Mesendoderm (in vitro differentiated cells): Measurements from ENCODE around the gene SYTL3.

ENCODE experiments used
- DNase-seq: peaks from one replicate; pipeline ENCODE4 v3.0.0; 2013
- H2AK5ac ChIP-seq: 2 replicates; pipeline ENCODE4 v1.6.1; 2013; ENCODE audit warnings: low read length, inconsistent platforms
- H2BK120ac ChIP-seq: 2 replicates; pipeline ENCODE4 v1.6.1; 2013; ENCODE audit warnings: low read depth, mild to moderate bottlenecking, low read length, moderate library complexity, mixed read lengths
- H2BK15ac ChIP-seq: replicated peaks from 2 replicates; pipeline ENCODE4 v1.6.1; 2013; ENCODE audit warnings: low read depth, mild to moderate bottlenecking, moderate library complexity
- H2BK5ac ChIP-seq: 2 replicates; pipeline ENCODE4 v1.6.1; 2013; ENCODE audit warnings: low read length, inconsistent platforms
- H3K18ac ChIP-seq: 2 replicates; pipeline ENCODE4 v1.6.1; 2013; ENCODE audit warnings: mild to moderate bottlenecking, low read length, mixed read lengths
- H3K23ac ChIP-seq: one replicate; pipeline ENCODE4 v1.6.1; 2013; ENCODE audit warnings: low read length
- H3K27ac ChIP-seq: 2 replicates; pipeline ENCODE4 v1.5.1; 2013; ENCODE audit warnings: low read depth, mild to moderate bottlenecking, inconsistent platforms, low read length, moderate library complexity
- H3K27me3 ChIP-seq: 2 replicates; pipeline ENCODE4 v1.6.1; 2013; ENCODE audit warnings: low read length, control low read depth, mild to moderate bottlenecking, inconsistent platforms; ENCODE audit not compliant: insufficient read depth, poor library complexity
- H3K36me3 ChIP-seq: 2 replicates; pipeline ENCODE4 v1.6.1; 2013; ENCODE audit warnings: low read length, inconsistent platforms; ENCODE audit not compliant: control insufficient read depth, insufficient read depth
- H3K4ac ChIP-seq: one replicate; pipeline ENCODE4 v1.6.1; 2013; ENCODE audit warnings: low read depth, mild to moderate bottlenecking, low read length, moderate library complexity
- H3K4me1 ChIP-seq: 2 replicates; pipeline ENCODE4 v1.6.1; 2013; ENCODE audit warnings: low read depth, low read length, inconsistent platforms; ENCODE audit not compliant: control insufficient read depth
- H3K4me2 ChIP-seq: 2 replicates; pipeline ENCODE4 v1.6.1; 2013; ENCODE audit warnings: low read length
- H3K4me3 ChIP-seq: 2 replicates; pipeline ENCODE4 v1.5.1; 2013; ENCODE audit warnings: mild to moderate bottlenecking, low read length
- H3K56ac ChIP-seq: one replicate; pipeline ENCODE4 v1.6.1; 2013; ENCODE audit warnings: low read length
- H3K79me1 ChIP-seq: 2 replicates; pipeline ENCODE4 v1.6.1; 2013; ENCODE audit warnings: low read length, inconsistent platforms
- H3K79me2 ChIP-seq: 2 replicates; pipeline ENCODE4 v1.6.1; 2013; ENCODE audit warnings: mild to moderate bottlenecking, low read length; ENCODE audit not compliant: control insufficient read depth, insufficient read depth
- H3K9ac ChIP-seq: 2 replicates; pipeline ENCODE4 v1.6.1; 2013; ENCODE audit warnings: low read length, inconsistent platforms
- H4K5ac ChIP-seq: one replicate; pipeline ENCODE4 v1.6.1; 2013; ENCODE audit warnings: low read length
- H4K8ac ChIP-seq: one replicate; pipeline ENCODE4 v1.6.1; 2013; ENCODE audit warnings: low read depth, mild to moderate bottlenecking, control low read depth, low read length, moderate library complexity
- WGBS: extraction: QIAGEN DNeasy Blood & Tissue Kit; methylation state at CpG from one replicate; pipeline ENCODE4 v1.1.7; 2013; ENCODE audit warnings: low lambda C conversion rate, missing lambda C conversion rate; ENCODE audit not compliant: insufficient coverage; ENCODE audit errors: extremely low coverage; 5-methylcytosine and 5-hydroxymethylcytosine counted together

SYTL3 gene

DNA sequence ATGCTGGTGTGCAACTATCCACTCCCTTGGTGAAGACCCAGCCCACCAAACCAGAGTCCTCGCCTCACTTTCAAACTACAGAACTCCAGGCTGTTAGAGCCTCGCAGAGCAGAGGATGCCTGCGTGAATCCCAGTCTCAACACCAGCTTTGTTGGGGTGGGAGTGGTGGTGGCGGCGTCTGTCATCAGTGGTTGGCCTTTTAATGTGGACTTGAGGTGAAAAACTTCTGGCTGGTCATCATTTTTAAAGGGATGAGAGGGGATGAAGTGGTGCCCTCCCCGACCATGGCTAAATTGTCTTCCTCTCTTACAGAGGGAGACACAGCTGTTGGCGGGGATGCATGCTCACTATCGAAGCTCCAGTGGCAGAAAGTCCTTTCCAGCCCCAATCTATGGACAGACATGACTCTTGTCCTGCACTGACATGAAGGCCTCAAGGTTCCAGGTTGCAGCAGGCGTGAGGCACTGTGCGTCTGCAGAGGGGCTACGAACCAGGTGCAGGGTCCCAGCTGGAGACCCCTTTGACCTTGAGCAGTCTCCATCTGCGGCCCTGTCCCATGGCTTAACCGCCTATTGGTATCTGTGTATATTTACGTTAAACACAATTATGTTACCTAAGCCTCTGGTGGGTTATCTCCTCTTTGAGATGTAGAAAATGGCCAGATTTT lies 114.5 kb downstream of the SYTL3 start:
- Histone ChIP-seq H3K4me1 (no peaks in the 10 kb centered on the region), H3K79me1 (no peaks in the 10 kb centered on the region), H4K5ac (no peak overlapping the region), H3K27ac (no peak overlapping the region), H3K56ac (no peak overlapping the region), H3K36me3 (peaks cover 12% of the 10 kb centered on the region), H2AK5ac (no peak overlapping the region), H3K23ac (no peak overlapping the region), H2BK120ac (no peak overlapping the region), H3K79me2 (no peaks in the 10 kb centered on the region), H2BK15ac (no peak overlapping the region), H4K8ac (no peak overlapping the region), H3K9ac (no peak overlapping the region), H3K27me3 (no peaks in the 10 kb centered on the region), H3K4ac (no peak overlapping the region), H3K4me3 (no peak overlapping the region), H3K4me2 (no peak overlapping the region), H3K18ac (no peak overlapping the region), H2BK5ac (no peak overlapping the region)
- WGBS, result no CpG with 5 or more reads among the region's 14 CpGs
- DNase-seq, result no peak

DNA sequence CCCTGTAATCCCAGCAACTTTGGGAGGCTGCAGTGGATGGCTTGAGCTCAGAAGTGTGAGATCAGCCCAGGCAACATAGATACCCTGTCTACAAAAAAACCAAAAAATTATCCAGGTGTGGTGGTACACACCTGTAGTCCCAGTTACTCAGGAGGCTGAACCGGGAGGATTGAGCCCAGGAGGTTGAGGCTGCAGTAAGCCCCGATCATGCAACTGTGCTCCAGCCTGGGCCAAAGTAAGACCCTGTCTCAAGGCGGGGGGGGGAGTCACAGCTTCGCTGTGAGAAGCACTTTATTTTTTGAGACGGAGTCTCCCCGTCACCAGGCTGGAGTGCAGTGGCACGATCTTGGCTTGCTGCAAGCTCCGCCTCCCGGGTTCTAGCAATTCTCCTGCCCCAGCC lies 115.1 kb downstream of the SYTL3 start:
- Histone ChIP-seq H3K4ac (no peak overlapping the region), H2BK15ac (no peak overlapping the region), H3K4me3 (no peak overlapping the region), H3K27ac (no peak overlapping the region), H2BK5ac (no peak overlapping the region), H3K79me2 (no peaks in the 10 kb centered on the region), H4K8ac (no peak overlapping the region), H3K23ac (no peak overlapping the region), H3K36me3 (peaks cover 16% of the 10 kb centered on the region), H3K27me3 (no peaks in the 10 kb centered on the region), H3K9ac (no peak overlapping the region), H3K56ac (no peak overlapping the region), H3K4me2 (no peak overlapping the region), H4K5ac (no peak overlapping the region), H3K79me1 (no peaks in the 10 kb centered on the region), H2BK120ac (no peak overlapping the region), H3K4me1 (no peaks in the 10 kb centered on the region), H3K18ac (no peak overlapping the region), H2AK5ac (no peak overlapping the region)
- DNase-seq, result no peak
- WGBS, result no CpG with 5 or more reads among the region's 9 CpGs

DNA sequence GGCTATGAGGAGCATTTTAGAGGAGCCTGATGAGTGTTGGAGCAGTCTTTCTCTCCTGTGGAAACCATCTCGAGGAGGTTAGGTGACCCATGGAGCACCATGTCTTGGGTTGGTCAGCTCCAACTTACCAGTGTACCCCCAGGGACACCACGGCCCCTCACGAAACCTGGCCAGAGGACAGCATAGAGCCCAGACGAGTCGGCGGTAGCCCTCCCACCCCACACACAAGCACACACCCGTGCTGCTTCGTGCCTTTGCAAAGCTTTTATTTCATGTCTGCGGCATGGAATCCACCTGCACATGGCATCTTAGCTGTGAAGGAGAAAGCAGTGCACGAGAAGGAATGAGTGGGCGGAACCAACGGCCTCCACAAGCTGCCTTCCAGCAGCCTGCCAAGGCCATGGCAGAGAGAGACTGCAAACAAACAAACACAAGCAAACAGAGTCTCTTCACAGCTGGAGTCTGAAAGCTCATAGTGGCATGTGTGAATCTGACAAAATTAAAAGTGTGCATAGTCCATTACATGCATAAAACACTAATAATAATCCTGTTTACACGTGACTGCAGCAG lies 115.7 kb downstream of the SYTL3 start:
- DNase-seq, result no peak
- H3K4me2 ChIP-seq, result no peak overlapping the region
- peaks cover 18% of the 10 kb centered on the region for H3K36me3 ChIP-seq
- no peak overlapping the region for H2BK120ac ChIP-seq
- H2BK15ac ChIP-seq, result no peak overlapping the region
- H2AK5ac ChIP-seq, result no peak overlapping the region
- no peaks in the 10 kb centered on the region for H3K79me2 ChIP-seq
- H3K27ac ChIP-seq, result no peak overlapping the region
- H3K79me1 ChIP-seq, result no peaks in the 10 kb centered on the region
- no peak overlapping the region for H3K23ac ChIP-seq
- no peak overlapping the region for H3K4me3 ChIP-seq
- no peak overlapping the region for H4K8ac ChIP-seq
- no peak overlapping the region for H3K4ac ChIP-seq
- H4K5ac ChIP-seq, result no peak overlapping the region
- H3K4me1 ChIP-seq, result no peaks in the 10 kb centered on the region
- no peaks in the 10 kb centered on the region for H3K27me3 ChIP-seq
- H2BK5ac ChIP-seq, result no peak overlapping the region
- no peak overlapping the region for H3K56ac ChIP-seq
- WGBS, result no CpG with 5 or more reads among the region's 13 CpGs
- no peak overlapping the region for H3K9ac ChIP-seq
- H3K18ac ChIP-seq, result no peak overlapping the region

DNA sequence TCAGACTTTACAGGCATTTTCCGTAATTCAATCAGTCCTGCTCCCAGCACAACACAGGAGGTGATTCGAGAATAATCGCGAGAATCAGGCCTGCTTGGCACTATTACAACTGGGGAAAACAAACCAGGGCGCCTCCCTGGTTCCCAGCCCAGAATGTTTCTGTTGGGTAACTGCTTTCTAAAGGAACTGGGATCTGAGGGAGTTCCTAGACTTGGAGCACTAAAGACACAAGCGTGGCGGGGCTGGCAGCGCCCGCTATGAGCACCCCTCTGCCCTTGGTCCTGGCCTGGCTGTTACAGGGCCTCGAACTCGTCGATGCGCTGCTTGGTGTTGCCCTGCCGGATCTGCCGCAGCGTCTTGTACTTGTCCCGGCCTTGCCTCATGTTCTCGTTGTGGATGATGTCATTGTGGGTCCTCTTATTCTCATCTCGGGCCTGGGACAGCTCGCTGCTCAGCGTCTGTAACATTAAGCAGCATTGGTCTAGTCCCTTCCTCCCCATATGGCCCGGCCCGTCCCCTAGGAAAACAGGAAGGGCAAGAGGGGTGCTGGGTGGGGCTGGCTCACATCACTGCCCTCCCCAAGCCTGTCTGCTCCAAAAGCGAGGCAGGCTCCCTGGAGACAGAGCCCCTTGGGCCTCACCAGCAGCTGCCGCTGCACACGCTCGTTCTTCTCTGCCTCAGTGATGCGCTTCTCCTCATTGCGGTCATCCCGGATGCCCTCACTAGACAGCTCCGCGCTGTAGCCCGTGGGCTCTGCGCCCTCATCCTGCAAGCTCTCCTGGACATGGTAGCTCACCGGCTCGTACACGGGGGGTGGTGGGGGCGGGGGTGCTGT lies 117.0 kb downstream of the SYTL3 start:
- Histone ChIP-seq H2AK5ac (no peak overlapping the region), H2BK5ac (no peak overlapping the region), H3K18ac (no peak overlapping the region), H4K8ac (no peak overlapping the region), H3K36me3 (peaks cover 23% of the 10 kb centered on the region), H3K23ac (no peak overlapping the region), H3K27me3 (no peaks in the 10 kb centered on the region), H4K5ac (no peak overlapping the region), H3K27ac (no peak overlapping the region), H3K56ac (no peak overlapping the region), H3K4me3 (no peak overlapping the region), H3K4me2 (no peak overlapping the region), H3K9ac (no peak overlapping the region), H2BK15ac (no peak overlapping the region), H3K4ac (no peak overlapping the region), H3K4me1 (no peaks in the 10 kb centered on the region), H2BK120ac (no peak overlapping the region), H3K79me1 (peaks cover 3% of the 10 kb centered on the region), H3K79me2 (no peaks in the 10 kb centered on the region)
- DNase-seq, result no peak
- no CpG with 5 or more reads among the region's 38 CpGs for WGBS

DNA sequence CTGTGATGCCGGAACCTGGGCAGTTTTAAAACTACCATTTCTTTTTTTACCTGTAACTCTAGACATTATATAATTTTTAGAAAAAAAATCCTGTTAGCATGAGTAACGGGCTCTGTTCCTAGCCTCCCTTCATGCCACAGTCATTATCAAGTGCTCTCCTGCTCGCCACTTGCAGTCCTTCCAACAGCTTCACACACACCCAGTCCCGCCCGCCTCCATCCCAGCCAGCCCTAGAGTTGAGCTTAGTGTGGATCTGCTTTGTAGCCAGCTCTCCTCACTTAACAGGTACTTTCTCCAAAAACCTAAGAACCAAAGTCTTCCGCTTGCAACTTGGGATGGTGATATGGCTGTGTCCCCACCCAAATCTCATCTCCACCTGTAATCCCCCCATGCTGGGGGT lies 117.9 kb downstream of the SYTL3 start:
- H3K79me2 ChIP-seq, result peaks cover 5% of the 10 kb centered on the region
- WGBS, result no CpG with 5 or more reads among the region's 6 CpGs

More for the DNA sequence above, 117.9 kb downstream of the SYTL3 start:
- peaks cover under 1% of the 10 kb centered on the region for H3K4me1 ChIP-seq
- DNase-seq, result no peak
- H2AK5ac ChIP-seq, result no peak overlapping the region
- no peak overlapping the region for H3K18ac ChIP-seq
- H3K9ac ChIP-seq, result no peak overlapping the region
- no peak overlapping the region for H3K4ac ChIP-seq
- H2BK120ac ChIP-seq, result no peak overlapping the region
- H4K8ac ChIP-seq, result no peak overlapping the region
- H3K79me1 ChIP-seq, result peaks cover 9% of the 10 kb centered on the region
- no peaks in the 10 kb centered on the region for H3K27me3 ChIP-seq
- H3K56ac ChIP-seq, result no peak overlapping the region
- H2BK5ac ChIP-seq, result no peak overlapping the region
- H3K36me3 ChIP-seq, result peaks cover 29% of the 10 kb centered on the region
- no peak overlapping the region for H3K4me3 ChIP-seq
- no peak overlapping the region for H4K5ac ChIP-seq
- no peak overlapping the region for H3K23ac ChIP-seq
- no peak overlapping the region for H2BK15ac ChIP-seq
- no peak overlapping the region for H3K4me2 ChIP-seq
- no peak overlapping the region for H3K27ac ChIP-seq
